Activated CD4-positive, CD25-positive, alpha-beta regulatory T cell treated with anti-CD3 and anti-CD28 coated beads, Interleukin-2, amount 50 U/mL, for 16 hours (primary cell): Measurements from ENCODE around the gene GRK7.
A peak's percentile ranks its signal among the peaks of the same experiment; 100 is the strongest.

ENCODE experiments used
- DNase-seq: peaks from one replicate; pipeline ENCODE4 v3.0.0-alpha.2; 2020; ENCODE audit warnings: low read depth, low spot score

Gene GRK7, protein sequence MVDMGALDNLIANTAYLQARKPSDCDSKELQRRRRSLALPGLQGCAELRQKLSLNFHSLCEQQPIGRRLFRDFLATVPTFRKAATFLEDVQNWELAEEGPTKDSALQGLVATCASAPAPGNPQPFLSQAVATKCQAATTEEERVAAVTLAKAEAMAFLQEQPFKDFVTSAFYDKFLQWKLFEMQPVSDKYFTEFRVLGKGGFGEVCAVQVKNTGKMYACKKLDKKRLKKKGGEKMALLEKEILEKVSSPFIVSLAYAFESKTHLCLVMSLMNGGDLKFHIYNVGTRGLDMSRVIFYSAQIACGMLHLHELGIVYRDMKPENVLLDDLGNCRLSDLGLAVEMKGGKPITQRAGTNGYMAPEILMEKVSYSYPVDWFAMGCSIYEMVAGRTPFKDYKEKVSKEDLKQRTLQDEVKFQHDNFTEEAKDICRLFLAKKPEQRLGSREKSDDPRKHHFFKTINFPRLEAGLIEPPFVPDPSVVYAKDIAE (N-terminal part only)

DNA sequence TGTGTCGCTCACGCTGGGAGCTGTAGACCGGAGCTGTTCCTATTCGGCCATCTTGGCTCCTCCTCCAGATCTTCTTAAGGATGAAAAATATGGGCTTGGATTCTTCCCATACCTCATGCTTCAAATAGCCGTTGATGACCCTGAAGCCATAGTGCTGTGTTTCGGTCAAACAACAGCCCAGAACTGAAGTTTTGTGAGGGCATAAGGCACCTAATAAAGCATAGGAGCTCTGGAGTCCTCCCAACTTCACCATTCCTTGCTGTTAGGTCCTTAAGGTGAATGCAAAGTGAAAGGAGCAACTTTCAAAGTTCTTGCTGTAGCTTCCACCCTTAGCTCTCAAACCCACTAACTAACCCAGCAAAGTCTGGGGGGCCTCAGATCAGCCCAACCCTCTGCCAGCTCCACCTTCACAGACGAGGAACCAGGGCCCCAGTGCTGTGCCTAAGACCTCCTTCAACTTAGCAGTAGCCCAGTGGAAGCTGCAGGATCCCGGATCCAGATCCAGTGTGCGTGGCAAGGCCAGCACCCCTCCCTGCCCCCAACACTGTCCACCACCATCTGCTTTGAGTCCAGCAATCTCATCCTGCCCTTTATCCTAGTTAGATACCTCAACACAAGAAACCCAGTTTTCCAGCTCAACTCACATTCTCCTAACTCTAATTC is at the start of gene GRK7:
TSS of gene GRK7 (plus strand) at position 321 of the 663 bp plus-strand sequence. CDS start 14,877 bp downstream, outside the sequence.
- no peak for DNase-seq

DNA sequence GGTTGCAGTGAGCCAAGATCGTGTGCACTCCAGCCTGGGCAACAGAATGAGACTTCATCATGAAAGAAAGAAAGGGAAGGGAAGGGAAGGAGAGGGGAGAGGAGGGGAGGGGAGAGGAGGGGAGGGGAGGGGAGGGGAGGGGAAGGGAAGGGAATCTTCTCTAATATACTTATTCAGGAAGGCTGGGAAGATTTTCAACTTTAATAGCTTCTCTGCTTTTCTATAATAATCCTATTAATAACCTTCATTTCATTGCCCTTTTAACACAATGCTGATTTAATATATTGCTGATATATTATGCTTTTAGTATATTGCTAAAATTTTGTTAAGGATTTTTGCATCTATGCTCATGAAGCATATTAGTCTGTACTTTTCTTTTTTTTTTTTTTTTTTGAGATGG is 48.5 kb upstream of the GRK7 start:
- DNase-seq, result no peak

DNA sequence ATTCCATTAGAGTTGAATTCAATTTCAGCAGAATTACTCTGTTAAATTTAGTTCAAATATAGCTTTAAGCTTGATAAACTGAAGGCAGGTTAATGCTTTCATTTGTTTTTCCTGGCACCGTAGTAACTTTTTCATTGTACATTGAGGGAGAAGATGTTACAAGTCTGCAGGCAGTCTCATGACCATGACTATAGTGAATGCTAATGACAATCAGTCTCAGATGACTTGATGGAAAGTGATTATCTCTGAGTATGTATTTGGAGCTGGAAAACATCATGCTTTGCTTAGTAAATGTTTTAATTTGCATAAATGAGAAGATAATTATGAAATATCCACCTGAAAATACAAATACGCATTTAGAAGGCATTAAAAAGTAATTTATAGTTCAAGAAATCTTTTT is 41.1 kb upstream of the GRK7 start:
- DNase-seq, result no peak

DNA sequence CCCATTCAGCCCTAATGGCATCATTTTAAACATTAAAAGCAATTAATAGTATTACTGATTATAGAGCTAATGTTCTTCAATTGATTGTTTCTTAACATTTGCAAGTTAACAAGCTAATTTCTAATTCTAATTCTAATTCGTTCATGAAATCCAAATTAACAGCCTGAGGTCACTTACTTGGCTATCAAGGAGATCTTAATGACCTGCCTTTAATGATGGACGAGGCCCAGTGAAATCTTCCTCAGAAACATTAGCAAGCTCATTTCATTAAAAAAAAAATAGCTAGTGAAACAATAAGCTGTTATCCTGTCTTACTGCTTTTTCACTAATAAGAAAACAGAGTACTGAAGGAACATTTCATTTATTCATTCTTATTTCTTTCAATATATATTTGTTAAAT is 40.6 kb upstream of the GRK7 start:
- DNase-seq, result no peak

DNA sequence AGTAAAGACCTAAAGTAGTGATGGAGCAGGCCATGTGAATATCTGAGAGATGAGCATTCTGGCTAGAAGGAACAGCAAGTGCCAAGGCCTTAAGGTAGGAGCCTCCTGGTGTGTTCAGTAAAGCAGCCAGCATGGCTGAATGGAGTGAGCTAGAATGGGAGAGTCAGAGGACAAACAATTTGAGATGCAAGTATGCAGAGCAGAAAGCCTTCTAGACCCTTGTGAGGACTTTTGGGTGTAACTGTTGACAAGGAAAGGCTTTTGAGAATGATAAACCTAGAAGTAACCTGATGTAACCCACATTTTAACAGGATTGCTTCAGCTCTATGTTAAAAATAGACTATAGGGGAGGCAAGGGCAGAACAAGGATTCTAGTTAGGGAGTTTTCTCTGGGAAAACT is 40.0 kb upstream of the GRK7 start:
- no peak for DNase-seq

DNA sequence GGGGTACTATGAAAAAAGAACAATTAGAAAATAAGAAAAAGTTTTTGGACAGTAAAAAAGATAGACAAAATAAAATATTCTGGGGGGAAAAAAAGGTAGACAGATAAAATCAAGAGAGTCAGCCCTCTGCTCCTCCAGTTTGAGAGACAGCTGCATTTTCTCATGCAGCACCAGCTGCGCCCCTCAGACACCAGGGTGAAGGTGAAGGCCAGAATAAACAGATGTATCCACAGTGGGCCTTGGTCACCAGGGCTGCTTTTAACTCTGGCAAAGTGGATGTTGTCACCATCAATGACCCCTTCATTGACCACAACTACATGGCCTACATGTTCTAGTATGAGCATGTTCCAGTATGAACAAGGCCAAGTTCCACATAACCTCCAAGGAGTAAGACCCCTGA is 39.0 kb upstream of the GRK7 start:
- DNase-seq, result no peak

DNA sequence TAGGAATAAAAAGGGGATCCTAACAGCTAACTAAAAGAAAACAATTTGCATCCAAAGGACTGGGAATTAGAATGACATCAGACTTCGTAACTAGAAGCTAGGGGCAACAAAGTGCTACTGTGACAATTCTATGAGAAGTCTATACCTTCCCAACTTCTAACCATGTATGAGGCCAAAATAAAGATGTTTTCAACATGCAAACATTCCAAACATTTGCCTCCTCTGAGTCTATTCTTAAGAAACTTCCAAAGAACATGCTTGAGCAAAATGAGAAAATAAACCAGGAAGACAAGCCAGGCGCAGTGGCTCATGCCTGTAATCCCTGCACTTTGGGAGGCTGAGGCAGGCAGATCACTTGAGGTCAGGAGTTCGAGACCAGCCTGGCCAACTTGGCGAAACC is 38.2 kb upstream of the GRK7 start:
- no peak for DNase-seq

DNA sequence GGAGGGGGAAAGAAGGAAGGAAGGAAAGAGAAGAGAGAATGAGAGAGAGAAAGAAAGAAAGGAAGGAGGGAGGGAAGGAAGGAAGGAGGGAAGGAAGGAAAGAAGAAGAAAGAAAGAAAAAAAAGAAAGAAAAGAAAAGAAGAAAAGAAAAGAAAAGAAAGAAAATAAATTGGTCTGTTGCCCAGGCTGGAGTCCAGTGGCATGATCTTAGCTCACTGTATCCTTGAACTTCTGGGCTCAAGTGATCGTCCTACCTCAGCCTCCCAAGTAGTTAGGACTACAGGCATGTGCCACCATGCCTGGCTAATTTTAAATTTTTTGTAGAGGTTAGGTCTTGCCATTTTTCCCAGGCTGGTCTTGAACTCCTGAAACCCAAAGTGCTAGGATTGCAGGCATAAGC is 36.7 kb upstream of the GRK7 start:
- DNase-seq, result no peak

DNA sequence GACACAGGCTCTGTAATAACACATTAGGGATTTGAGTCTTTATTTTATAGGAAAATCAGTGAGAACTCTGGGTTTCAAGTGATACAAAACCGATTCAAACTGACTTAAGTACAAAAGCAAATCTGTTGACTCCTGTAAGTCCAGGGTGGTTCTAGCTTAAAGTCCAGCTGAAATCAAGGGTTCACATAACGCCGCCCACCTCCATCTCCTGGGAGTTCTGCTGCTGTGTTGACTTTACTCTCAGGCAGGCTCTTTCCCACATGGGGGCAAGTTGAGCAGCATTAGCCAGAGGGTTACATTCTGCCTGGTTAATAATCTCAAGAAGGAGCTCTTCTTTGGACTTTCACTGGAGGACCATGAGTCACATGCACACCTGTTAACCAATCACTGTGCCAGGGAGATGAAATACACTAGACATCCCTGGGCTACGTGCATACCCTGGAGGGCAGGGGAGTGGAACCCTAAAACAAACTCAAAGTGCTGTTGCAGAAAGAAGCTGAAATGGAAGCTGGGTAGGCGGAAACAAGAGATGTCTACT is 34.8 kb upstream of the GRK7 start:
- DNase-seq, result no peak

DNA sequence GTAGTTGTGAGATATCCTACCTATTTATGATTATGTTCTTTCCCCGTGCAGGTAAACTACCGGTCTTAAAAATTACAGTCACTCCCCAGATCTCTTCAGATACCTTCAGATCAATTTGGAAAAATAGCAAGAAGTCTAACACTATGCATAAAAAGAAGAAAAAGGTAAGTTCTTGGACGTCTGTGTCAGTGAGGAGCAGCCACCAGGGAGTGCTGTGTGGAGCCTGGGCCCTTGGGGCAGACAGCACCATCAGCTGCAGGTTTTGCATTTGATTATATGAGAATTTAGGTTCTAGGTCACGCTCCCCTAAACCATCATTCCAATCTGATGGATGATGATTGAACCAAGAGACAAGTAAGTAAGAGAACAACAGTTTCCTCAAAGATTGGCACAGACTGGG is 34.0 kb upstream of the GRK7 start:
- no peak for DNase-seq

DNA sequence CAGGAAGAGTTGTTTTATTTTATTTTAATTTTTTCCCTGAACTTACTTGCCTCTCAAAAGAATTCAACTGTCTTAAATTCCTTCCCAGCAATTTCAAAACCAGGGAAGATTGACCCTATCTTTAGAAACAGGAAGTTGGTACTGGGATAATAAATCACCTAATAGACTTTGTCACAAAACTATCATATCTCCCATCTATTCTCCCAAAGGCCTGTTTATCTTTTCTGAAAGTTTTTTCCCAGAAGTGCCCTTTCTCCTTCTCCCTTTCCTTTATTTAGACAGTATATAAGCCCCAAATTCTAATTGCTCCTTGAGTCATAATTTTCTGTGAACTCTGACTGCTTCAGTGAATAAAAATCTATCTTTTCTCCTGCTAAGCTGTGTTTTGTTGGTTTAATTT is 28.0 kb upstream of the GRK7 start:
- no peak for DNase-seq

DNA sequence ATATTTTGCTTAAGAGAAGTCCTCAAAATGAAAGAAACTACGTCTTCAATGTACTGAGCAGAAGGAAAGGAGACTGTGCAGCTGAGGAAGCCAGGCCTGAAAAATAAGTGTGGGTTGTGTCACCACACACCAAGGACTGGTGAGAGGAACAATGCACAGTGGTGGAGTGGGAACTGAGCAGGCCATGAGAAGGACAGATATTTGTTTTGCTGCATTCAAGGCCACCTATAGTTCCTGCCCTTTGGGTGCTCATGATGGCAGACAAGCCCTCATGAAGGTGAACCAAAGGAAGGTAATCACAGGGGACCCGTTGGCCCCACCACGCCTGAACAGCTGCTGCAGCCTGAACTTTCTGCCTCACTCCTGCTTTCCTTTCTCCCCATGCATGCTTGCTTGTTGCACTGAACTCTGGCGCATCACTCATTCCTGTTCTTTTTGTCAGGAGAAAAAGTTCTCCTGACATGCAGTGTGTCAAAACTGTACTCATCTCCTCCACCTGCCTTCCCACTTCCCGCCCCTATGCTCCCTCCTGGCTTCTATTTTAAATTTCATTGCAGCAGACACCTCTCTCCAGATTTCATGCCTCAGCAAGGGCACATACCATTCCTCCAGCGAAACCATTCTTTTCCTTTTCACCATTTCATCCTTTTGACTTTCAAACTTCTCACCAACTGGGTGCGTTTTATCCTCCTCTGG is 27.3 kb upstream of the GRK7 start:
- no peak for DNase-seq

DNA sequence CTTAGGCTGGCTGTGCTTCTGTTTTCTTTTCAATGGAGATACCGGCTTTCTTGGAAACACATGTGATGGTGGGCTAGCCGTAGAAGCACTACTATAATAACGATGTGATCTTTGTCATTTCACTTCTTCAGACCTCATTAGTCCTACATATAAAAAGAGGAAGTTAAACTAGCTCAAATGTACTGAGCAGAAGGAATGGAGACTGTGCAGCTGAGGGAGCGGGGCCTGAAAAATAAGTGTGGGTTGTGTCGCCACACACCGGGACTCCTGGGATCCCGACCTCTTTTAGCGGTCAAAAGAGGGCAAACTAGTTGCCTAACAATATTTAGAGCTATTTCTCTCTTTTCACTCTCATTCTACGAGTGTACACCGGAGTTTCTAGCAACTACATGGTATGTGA is 26.1 kb upstream of the GRK7 start:
- DNase-seq, result no peak

DNA sequence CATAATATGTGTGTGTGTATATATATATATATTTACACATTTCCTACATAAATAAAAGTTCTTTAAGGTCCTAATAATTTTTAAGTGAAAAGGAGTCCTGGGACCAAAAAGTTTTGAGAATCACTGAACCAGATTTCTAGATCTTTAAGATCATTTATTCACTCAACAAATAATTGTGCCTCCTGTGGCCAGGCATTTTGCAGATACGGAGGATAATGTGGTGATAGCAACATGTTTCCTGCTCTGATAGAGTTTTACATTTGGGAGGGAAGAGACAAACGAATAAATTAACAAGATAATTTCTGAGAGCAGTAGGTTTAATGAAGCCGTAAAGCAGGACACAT is 25.6 kb upstream of the GRK7 start:
- DNase-seq, result no peak

DNA sequence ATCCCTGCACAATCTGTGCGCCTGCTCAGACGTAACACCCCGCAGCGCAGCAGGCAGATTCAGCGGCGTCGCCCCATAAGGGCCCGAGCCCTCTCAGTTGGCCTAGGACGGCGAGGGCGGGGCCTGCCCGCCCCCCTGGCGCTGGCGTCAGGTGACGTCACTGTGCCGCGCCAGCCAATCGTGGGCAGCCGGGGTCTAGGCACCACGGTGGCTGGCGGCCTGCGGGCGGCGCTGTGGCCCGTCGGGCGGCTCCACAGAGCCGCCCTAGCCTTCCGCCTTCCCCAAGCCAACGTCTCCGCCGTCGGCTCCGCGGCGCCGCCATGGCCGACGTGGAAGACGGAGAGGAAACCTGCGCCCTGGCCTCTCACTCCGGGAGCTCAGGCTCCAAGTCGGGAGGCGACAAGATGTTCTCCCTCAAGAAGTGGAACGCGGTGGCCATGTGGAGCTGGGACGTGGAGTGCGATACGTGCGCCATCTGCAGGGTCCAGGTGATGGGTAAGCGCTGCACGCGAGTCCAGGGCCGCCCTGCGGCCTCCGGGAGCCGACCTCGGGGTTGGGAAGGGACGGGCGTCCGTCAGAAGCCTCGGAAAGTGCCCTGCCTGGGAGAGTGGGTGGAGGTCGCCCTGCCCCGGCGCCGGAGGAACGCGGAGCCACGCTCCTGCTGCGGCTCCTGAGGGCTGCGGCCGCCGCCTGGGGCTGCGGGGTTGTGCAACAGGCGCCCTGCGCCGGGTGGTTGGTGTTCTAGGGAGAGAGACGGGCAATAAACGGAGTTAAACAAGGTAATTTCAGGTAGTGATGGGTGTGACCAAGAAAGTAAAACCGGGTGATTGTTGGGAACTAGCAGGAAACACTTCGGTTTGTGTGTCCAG is 25.0 kb upstream of the GRK7 start, which contains the start of gene RNF7:
TSS of gene RNF7 (plus strand) at position 277 of the 869 bp plus-strand sequence. CDS start at position 321, 44 bp downstream.
- DNase-seq, result peak; percentile 94

DNA sequence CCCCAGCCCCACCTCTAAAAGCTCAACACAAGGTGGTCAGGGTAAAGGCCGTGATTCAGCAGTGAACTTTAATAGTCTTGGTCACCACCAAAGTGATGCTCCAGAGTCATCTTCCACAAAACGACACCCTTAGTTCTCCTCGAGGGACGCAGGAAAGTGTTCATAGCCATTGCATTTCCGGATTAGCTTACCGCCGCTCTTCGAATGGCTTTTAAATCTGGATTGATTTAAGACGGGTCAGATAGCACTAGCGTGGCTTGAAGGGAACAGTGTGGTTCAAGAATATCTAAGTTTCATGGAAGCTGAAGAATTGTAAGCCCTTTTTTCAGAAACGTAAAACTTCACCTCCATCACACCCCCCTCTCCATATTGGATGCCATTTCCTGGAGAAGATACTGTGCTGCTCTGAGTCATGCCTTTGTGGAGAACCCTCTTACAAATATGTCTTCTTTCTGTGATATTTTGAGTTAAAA is 24.3 kb upstream of the GRK7 start:
- no peak for DNase-seq

DNA sequence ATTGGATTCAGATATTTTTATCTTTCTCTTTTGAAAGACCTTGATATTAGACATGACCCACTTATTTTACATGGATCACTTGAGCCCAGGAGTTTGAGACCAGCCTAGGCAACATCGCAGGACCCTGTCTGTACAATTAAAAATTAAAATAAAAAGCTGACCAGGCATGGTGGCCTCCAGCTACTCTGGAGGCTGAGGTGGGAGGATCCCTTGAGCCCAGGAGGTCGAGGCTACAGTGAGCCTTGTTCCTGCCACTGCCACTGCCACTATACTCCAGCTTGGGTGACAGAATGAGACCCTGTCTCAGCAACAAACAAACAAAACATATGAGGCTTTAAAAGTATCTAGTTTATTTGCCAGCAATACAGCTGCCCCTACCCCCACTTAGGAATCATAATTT is 23.5 kb upstream of the GRK7 start:
- no peak for DNase-seq

DNA sequence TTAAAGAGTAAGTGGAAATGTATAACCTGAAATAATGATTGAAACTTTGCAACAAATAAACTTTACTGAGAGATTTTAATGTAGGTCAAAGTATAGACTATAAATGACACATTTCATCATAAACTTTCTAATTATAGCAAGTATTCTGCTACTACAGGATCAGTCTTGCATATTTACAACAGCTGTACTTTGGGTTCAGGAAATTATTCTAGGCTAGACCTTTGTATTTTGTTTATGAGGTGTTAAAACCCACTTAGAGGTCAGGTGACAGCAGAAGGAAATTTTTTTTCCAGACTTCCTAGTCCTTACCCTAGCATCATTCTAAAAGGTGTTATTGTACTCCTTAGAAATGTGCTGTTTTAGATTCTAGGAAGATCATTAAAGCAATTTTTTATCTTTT is 22.9 kb upstream of the GRK7 start:
- DNase-seq, result no peak

DNA sequence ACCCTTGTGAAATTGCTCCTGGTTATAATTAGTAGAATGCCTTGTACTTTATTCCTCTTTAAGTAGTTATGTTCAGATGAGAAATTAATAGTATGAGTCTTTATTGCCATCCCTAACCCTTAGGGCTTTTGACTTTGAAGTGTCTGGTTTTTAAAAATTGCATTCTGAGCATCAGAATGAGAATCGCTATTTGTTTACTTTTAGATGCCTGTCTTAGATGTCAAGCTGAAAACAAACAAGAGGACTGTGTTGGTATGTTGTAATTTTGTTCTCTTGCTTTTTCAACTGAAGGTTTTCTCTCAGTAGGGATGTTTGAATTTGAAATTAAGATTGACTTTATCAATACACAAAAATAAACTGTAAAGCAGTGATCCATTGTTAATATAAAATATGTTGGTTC is 19.9 kb upstream of the GRK7 start:
- no peak for DNase-seq

DNA sequence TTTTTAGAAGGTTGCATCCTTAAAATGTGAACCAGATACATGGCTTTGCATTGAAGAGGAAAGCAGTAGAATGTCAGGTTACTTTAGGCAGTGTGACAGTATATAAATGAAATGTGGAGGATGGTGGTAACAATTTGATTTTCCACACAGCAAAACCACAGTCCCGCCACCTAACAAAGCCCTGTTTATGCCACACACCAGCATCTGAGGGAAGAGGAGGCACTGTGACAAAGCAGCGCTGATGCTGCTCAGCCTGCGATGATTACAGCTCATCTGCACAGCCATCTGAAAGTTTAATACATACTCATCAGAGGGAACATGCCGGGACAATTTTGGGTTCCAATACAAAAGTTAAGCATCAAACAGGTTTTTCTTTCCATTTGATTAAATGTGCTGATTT is 16.2 kb upstream of the GRK7 start:
- DNase-seq, result no peak

DNA sequence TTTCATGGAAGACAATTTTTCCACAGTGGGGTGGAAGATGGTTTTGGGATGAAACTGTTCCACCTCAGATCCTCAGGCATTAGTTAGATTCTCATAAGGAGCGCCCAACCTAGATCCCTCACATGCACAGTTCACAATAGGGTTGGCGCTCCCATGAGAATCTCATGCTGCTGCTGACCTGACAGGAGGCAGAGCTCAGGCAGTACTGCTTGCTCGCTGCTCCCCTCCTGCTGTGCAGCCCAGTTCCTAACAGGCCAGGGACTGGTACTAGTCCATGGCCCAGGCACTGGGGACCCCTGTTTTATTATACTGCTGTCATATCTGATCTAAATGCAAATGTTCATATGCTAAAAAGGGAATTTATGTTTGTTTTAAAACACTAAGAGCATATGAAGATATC is 9.8 kb upstream of the GRK7 start:
- no peak for DNase-seq
